ENCODE results near the gene SLC5A10. TPM values are rescaled to one million over a fixed set of nuclear protein-coding genes. Genes with fewer than 3 reads are reported as not detected.

Gene SLC5A10
- polyA plus RNA-seq, 1 donor (not counting 4 experiments of a cell fraction or from before 2014, with no cell fraction given), result not detected

- dilution Hi-C loops (cut with MboI; ENCODE audit: extremely low pct_ligation_motif_present, low sequenced_read_pairs), result no loop called here
- DNase-seq (ENCODE audit: low read depth, low spot score), result no peak
- Histone ChIP-seq H3K27ac (ENCODE audit: control insufficient read depth, insufficient read depth, low read length) (no peak overlapping the region), H3K27me3 (ENCODE audit: control insufficient read depth, extremely low read depth, insufficient read depth, low read length) (peaks cover 18% of the 10 kb centered on the region), H3K79me2 (ENCODE audit: control insufficient read depth, insufficient read depth, low read length) (no peaks in the 10 kb centered on the region), H4K20me1 (ENCODE audit: control insufficient read depth, extremely low read depth, insufficient read depth, low read length) (no peaks in the 10 kb centered on the region), H3K9me1 (ENCODE audit: control insufficient read depth, extremely low read depth, insufficient read depth, low read length) (no peaks in the 10 kb centered on the region), H3K9me3 (ENCODE audit: control insufficient read depth, low read depth, low read length) (no peaks in the 10 kb centered on the region), H3K36me3 (ENCODE audit: control insufficient read depth in 2 of 2, extremely low read depth in 1 of 2, insufficient read depth in 2 of 2, low read length in 2 of 2) (no peaks in the 10 kb centered on the region), H3K4me3 (ENCODE audit: control insufficient read depth in 2 of 3, extremely low read depth in 1 of 3, insufficient read depth in 2 of 3, low read depth in 1 of 3, low read length in 3 of 3) (no peak overlapping the region), H3K4me1 (ENCODE audit: control insufficient read depth, extremely low read depth, insufficient read depth, low read length) (peaks cover 10% of the 10 kb centered on the region), H3K4me2 (ENCODE audit: control insufficient read depth, extremely low read depth, insufficient read depth, low read depth, low read length) (no peak overlapping the region), H3K9ac (ENCODE audit: control insufficient read depth, extremely low read depth, insufficient read depth, low read length) (no peak overlapping the region), H2AFZ (ENCODE audit: control insufficient read depth, low read length) (no peak overlapping the region)
- no peak for FAIRE-seq
- no peak for TF ChIP-seq CTCF (optimal IDR thresholded peaks at IDR 0.05 in 1 of 3, IDR thresholded peaks at IDR 0.05 in 1 of 3, conservative IDR thresholded peaks at IDR 0.05 in 1 of 3; ENCODE audit: extremely low read depth in 1 of 3, insufficient read depth in 2 of 3, low read length in 3 of 3)
- no peak for TF ChIP-seq EZH2 (IDR thresholded peaks at IDR 0.05; ENCODE audit: low read length)
These were observed 740 bp upstream of the SLC5A10 start for GRCh38 chr17:18950944-18951905.

DNA sequence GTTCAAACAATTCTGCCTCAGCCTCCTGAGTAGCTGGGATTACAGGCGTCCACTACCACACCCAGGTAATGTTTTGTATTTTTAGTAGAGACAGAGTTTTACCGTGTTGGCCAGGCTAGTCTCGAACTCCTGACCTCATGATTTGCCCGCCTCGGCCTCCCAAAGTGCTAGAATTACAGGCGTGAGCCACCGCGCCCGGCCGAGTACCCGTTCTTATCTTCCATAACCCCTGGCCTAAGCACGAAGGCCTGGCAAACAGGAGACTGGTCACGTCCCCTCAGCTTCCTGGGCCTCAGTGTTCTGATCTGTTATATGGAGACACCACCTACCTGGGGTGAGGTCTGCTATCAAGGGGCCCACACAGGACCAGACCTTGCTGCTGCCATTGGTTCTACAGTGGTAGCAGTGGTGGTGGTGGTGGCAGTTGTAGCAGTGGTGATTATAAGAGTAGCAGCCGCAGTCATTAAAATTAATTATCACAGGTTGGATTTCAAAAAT lies 1.3 kb downstream of the SLC5A10 start:
- DNase-seq (ENCODE audit: low read depth, low spot score) (no peak), FAIRE-seq (no peak)
- H3K36me3 ChIP-seq (ENCODE audit: control insufficient read depth in 2 of 2, extremely low read depth in 1 of 2, insufficient read depth in 2 of 2, low read length in 2 of 2), result no peaks in the 10 kb centered on the region
- H3K27ac ChIP-seq (ENCODE audit: control insufficient read depth, insufficient read depth, low read length), result no peak overlapping the region
- H3K27me3 ChIP-seq (ENCODE audit: control insufficient read depth, extremely low read depth, insufficient read depth, low read length), result peaks cover 11% of the 10 kb centered on the region
- TF ChIP-seq CTCF (optimal IDR thresholded peaks at IDR 0.05 in 1 of 3, IDR thresholded peaks at IDR 0.05 in 1 of 3, conservative IDR thresholded peaks at IDR 0.05 in 1 of 3; ENCODE audit: extremely low read depth in 1 of 3, insufficient read depth in 2 of 3, low read length in 3 of 3) (no peak), EZH2 (IDR thresholded peaks at IDR 0.05; ENCODE audit: low read length) (no peak)
- dilution Hi-C loops (cut with MboI; ENCODE audit: extremely low pct_ligation_motif_present, low sequenced_read_pairs), result no loop called here
- no peaks in the 10 kb centered on the region for H3K79me2 ChIP-seq (ENCODE audit: control insufficient read depth, insufficient read depth, low read length)
- H3K9ac ChIP-seq (ENCODE audit: control insufficient read depth, extremely low read depth, insufficient read depth, low read length), result no peak overlapping the region
- no peak overlapping the region for H3K4me3 ChIP-seq (ENCODE audit: control insufficient read depth in 2 of 3, extremely low read depth in 1 of 3, insufficient read depth in 2 of 3, low read depth in 1 of 3, low read length in 3 of 3)
- no peaks in the 10 kb centered on the region for H3K9me1 ChIP-seq (ENCODE audit: control insufficient read depth, extremely low read depth, insufficient read depth, low read length)
- H2AFZ ChIP-seq (ENCODE audit: control insufficient read depth, low read length), result no peak overlapping the region
- no peaks in the 10 kb centered on the region for H4K20me1 ChIP-seq (ENCODE audit: control insufficient read depth, extremely low read depth, insufficient read depth, low read length)
- no peaks in the 10 kb centered on the region for H3K9me3 ChIP-seq (ENCODE audit: control insufficient read depth, low read depth, low read length)
- no peak overlapping the region for H3K4me2 ChIP-seq (ENCODE audit: control insufficient read depth, extremely low read depth, insufficient read depth, low read depth, low read length)
- peaks cover 6% of the 10 kb centered on the region for H3K4me1 ChIP-seq (ENCODE audit: control insufficient read depth, extremely low read depth, insufficient read depth, low read length)

Measured in keratinocyte (primary cell).